Fibroblast of lung (primary cell): ENCODE data around the gene RASA3. TPM values are rescaled to one million over a fixed set of nuclear protein-coding genes. Genes with fewer than 3 reads are reported as not detected.

Source experiments
- DNase-seq, 2 donors: peaks; one replicate each; pipeline versions ENCODE4 v3.0.0 to v3.0.0-alpha.2; 2010; ENCODE audit warnings: low read depth in 2 of 2
- H2AFZ ChIP-seq: 2 replicates; pipeline ENCODE4 v1.5.1; 2012; ENCODE audit warnings: low read length, control low read depth, inconsistent platforms
- H3K27ac ChIP-seq: 2 replicates; pipeline ENCODE4 v1.5.1; 2011; ENCODE audit warnings: low read length, control low read depth; ENCODE audit not compliant: insufficient read depth
- H3K27me3 ChIP-seq: 2 replicates; pipeline ENCODE4 v1.5.1; 2011; ENCODE audit warnings: mild to moderate bottlenecking, low read length; ENCODE audit not compliant: control insufficient read depth, insufficient read depth
- H3K36me3 ChIP-seq: 2 replicates; pipeline ENCODE4 v1.5.1; 2011; ENCODE audit warnings: low read length; ENCODE audit not compliant: control insufficient read depth, insufficient read depth
- H3K4me1 ChIP-seq: 2 replicates; pipeline ENCODE4 v1.5.1; 2011; ENCODE audit warnings: low read length; ENCODE audit not compliant: control insufficient read depth, insufficient read depth; ENCODE audit errors: extremely low read depth
- H3K4me2 ChIP-seq: 2 replicates; pipeline ENCODE4 v1.5.1; 2011; ENCODE audit warnings: low read length, control low read depth; ENCODE audit not compliant: insufficient read depth; ENCODE audit errors: extremely low read depth
- H3K4me3 ChIP-seq, 4 experiments: fragments of 200-600 bp in 1 of 4; sonication (generic) in 1 of 4; replicated peaks in 1 of 4; 2 replicates each; pipeline ENCODE4 v1.5.1; 2011 to 2016; ENCODE audit warnings: low read length in 4 of 4, low read depth in 3 of 4, mild to moderate bottlenecking in 3 of 4, control low read depth in 2 of 4, inconsistent platforms in 1 of 4, mixed read lengths in 1 of 4; ENCODE audit not compliant: insufficient read depth in 1 of 4; ENCODE audit errors: control extremely low read depth in 1 of 4
- H3K79me2 ChIP-seq: 2 replicates; pipeline ENCODE4 v1.5.1; 2012; ENCODE audit warnings: mild to moderate bottlenecking, low read length, inconsistent platforms; ENCODE audit not compliant: control insufficient read depth, insufficient read depth
- H3K9ac ChIP-seq: 2 replicates; pipeline ENCODE4 v1.5.1; 2011; ENCODE audit warnings: mild to moderate bottlenecking, low read length, control low read depth; ENCODE audit not compliant: insufficient read depth
- H3K9me3 ChIP-seq: 2 replicates; pipeline ENCODE4 v1.5.1; 2012; ENCODE audit warnings: low read depth, low read length; ENCODE audit not compliant: control insufficient read depth, insufficient read depth
- H4K20me1 ChIP-seq: 2 replicates; pipeline ENCODE4 v1.5.1; 2011; ENCODE audit warnings: low read length; ENCODE audit not compliant: control insufficient read depth, insufficient read depth; ENCODE audit errors: extremely low read depth
- CTCF ChIP-seq, 2 donors: IDR thresholded peaks in 1 of 2; conservative IDR thresholded peaks in 1 of 2; 1 replicate in 1 of 2; 2 replicates in 1 of 2; pipeline ENCODE4 v1.5.1; 2011 to 2012; ENCODE audit warnings: low read length in 2 of 2, control low read depth in 1 of 2, inconsistent platforms in 1 of 2, low read depth in 1 of 2, mild to moderate bottlenecking in 1 of 2
- EZH2 ChIP-seq: IDR thresholded peaks from 2 replicates; pipeline ENCODE4 v1.5.1; 2012; ENCODE audit warnings: low read length, control low read depth, mild to moderate bottlenecking; ENCODE audit errors: missing control alignments
- polyA plus RNA-seq, 2 donors: library from polyadenylated mRNA; depleted of rRNA in 1 of 2; stranded (reverse) in 1 of 2; unstranded in 1 of 2; fragments of >200 nt; gene quantifications; 2 replicates each; pipeline ENCODE4 v1.2.1, GENCODE V29; 2011 to 2012; ENCODE audit warnings: missing spikeins in 1 of 2
- total RNA-seq: library from RNA; depleted of rRNA; stranded (reverse); fragments of >200 nt; gene quantifications from 2 replicates; pipeline ENCODE4 v1.2.1, GENCODE V29; 2014

RASA3 gene
- total and polyA plus RNA-seq, 2 donors (not counting 1 experiment from before 2014, with no cell fraction given), result 26.6 to 31.1 TPM

- H3K79me2 ChIP-seq, result no peaks in the 10 kb centered on the region
- TF ChIP-seq EZH2, result no peak
- no peak for TF ChIP-seq CTCF (conservative IDR thresholded peaks at IDR 0.05 in 1 of 2, IDR thresholded peaks at IDR 0.05 in 1 of 2; ENCODE audit: low read depth in 1 of 2, low read length in 2 of 2)
- peaks cover 2% of the 10 kb centered on the region for H3K4me1 ChIP-seq
- no peaks in the 10 kb centered on the region for H3K9me3 ChIP-seq
- peaks cover 10% of the 10 kb centered on the region for H3K36me3 ChIP-seq
- H3K4me2 ChIP-seq, result no peak overlapping the region
- H3K27ac ChIP-seq, result no peak overlapping the region
- H3K27me3 ChIP-seq, result no peaks in the 10 kb centered on the region
- H3K4me3 ChIP-seq, result no peak overlapping the region
- no peak for DNase-seq
- H4K20me1 ChIP-seq, result no peaks in the 10 kb centered on the region
- H2AFZ ChIP-seq, result no peak overlapping the region
- H3K9ac ChIP-seq, result no peak overlapping the region
These were observed 176.7 kb downstream of the RASA3 start for GRCh38 chr13:113955691-113956090.

- TF ChIP-seq CTCF (conservative IDR thresholded peaks at IDR 0.05 in 1 of 2, IDR thresholded peaks at IDR 0.05 in 1 of 2; ENCODE audit: low read depth in 1 of 2, low read length in 2 of 2) (no peak), EZH2 (no peak)
- H3K79me2 ChIP-seq, result no peaks in the 10 kb centered on the region
- peaks cover 2% of the 10 kb centered on the region for H3K4me1 ChIP-seq
- no peaks in the 10 kb centered on the region for H3K9me3 ChIP-seq
- H3K27me3 ChIP-seq, result no peaks in the 10 kb centered on the region
- H2AFZ ChIP-seq, result no peak overlapping the region
- no peak overlapping the region for H3K27ac ChIP-seq
- H3K4me3 ChIP-seq, result no peak overlapping the region
- no peak overlapping the region for H3K4me2 ChIP-seq
- no peaks in the 10 kb centered on the region for H4K20me1 ChIP-seq
- peaks cover 10% of the 10 kb centered on the region for H3K36me3 ChIP-seq
- no peak for DNase-seq
- H3K9ac ChIP-seq, result no peak overlapping the region
These were observed 177.2 kb downstream of the RASA3 start for GRCh38 chr13:113955235-113955634.

- Histone ChIP-seq H3K4me1 (peaks cover 2% of the 10 kb centered on the region), H2AFZ (no peak overlapping the region), H3K27me3 (no peaks in the 10 kb centered on the region), H3K36me3 (peaks cover 10% of the 10 kb centered on the region), H4K20me1 (no peaks in the 10 kb centered on the region), H3K4me3 (no peak overlapping the region), H3K9me3 (no peaks in the 10 kb centered on the region), H3K27ac (no peak overlapping the region), H3K79me2 (no peaks in the 10 kb centered on the region), H3K4me2 (no peak overlapping the region), H3K9ac (no peak overlapping the region)
- no peak for DNase-seq
- TF ChIP-seq EZH2 (no peak), CTCF (conservative IDR thresholded peaks at IDR 0.05 in 1 of 2, IDR thresholded peaks at IDR 0.05 in 1 of 2; ENCODE audit: low read depth in 1 of 2, low read length in 2 of 2) (no peak)
These were observed 178.2 kb downstream of the RASA3 start for GRCh38 chr13:113954046-113954835.
